GM12891 (cell line): ENCODE measurements around the gene GSTP1.

Experiments used
- POLR2A ChIP-seq: IDR thresholded peaks from 2 replicates; pipeline ENCODE4 v1.6.1; 2011; ENCODE audit warnings: low read depth, low read length, control low read depth
- POLR2AphosphoS5 ChIP-seq: IDR thresholded peaks from 2 replicates; pipeline ENCODE4 v1.6.1; 2011; ENCODE audit warnings: low read depth, low read length, control low read depth
- TAF1 ChIP-seq: IDR thresholded peaks from 2 replicates; pipeline ENCODE4 v1.6.1; 2011; ENCODE audit warnings: low read depth, low read length, control low read depth

- TF ChIP-seq POLR2A, result no peak
- no peak for TF ChIP-seq POLR2AphosphoS5
- no peak for TF ChIP-seq TAF1
Measured at GRCh38 chr11:67564230-67564629, 19.4 kb upstream of the GSTP1 start.
